HepG2 (cell line): Measurements from ENCODE around the gene PCDHA6. TPM values are rescaled to one million over a fixed set of nuclear protein-coding genes. Genes with fewer than 3 reads are reported as not detected.

ENCODE experiments used
- ATAC-seq: fragments of 200-7000 bp; cut with Tn5 transposase; 3 replicates; pipeline ENCODE4 v1.9.1; 2020; ENCODE audit warnings: mild to moderate bottlenecking, moderate library complexity
- BruUV-seq: library from RNA; stranded (reverse); fragments of 400-500 nt; replicated peaks from 2 replicates; lab custom pipeline; 2021; lab: Mats Ljungman, UMichigan
- CTCF ChIA-PET: fragments of 300-600 bp; formaldehyde crosslinking; extraction: SDS; loops from one replicate; lab custom pipeline; 2021; ENCODE audit warnings: low total read pairs, inconsistent platforms, low intra/inter-chr PET ratio; lab: Yijun Ruan, JAX
- POLR2A ChIA-PET: fragments of 350-600 bp; sonication (Branson Sonifier 250); formaldehyde crosslinking; loops from one replicate; lab custom pipeline; 2020; ENCODE audit warnings: antibody characterized with exemption, inconsistent platforms; lab: Yijun Ruan, JAX
- DNase-seq: peaks from one replicate; pipeline ENCODE4 v3.0.0-alpha.2; 2015; ENCODE audit warnings: low spot score
- FAIRE-seq: peaks from 3 replicates; lab custom pipeline; 2011; peaks lifted over from hg19 to GRCh38; lab: Jason Lieb, UNC
- H2AFZ ChIP-seq: one replicate; pipeline ENCODE4 v1.6.1; 2011; ENCODE audit warnings: low read length, inconsistent platforms
- H3K27ac ChIP-seq: fragments of 300-600 bp; 3 replicates; pipeline ENCODE4 v1.8.0; 2011; ENCODE audit warnings: mixed run types, mild to moderate bottlenecking, mixed read lengths, low read length, inconsistent platforms; ENCODE audit not compliant: insufficient read depth; ENCODE audit errors: extremely low read length
- H3K27me3 ChIP-seq, 2 experiments: fragments of 200-600 bp in 1 of 2; 2 replicates in 1 of 2; 3 replicates in 1 of 2; pipeline versions ENCODE4 v1.6.0 to v1.8.0; 2011; ENCODE audit warnings: low read length in 2 of 2, mild to moderate bottlenecking in 2 of 2, moderate library complexity in 2 of 2, inconsistent platforms in 1 of 2; ENCODE audit not compliant: insufficient read depth in 2 of 2, control insufficient read depth in 1 of 2
- H3K36me3 ChIP-seq, 2 experiments: fragments of 200-600 bp in 1 of 2; replicated peaks in 1 of 2; 2 replicates in 1 of 2; 3 replicates in 1 of 2; pipeline versions ENCODE4 v1.5.1 to v1.8.0; 2011; ENCODE audit warnings: low read length in 2 of 2, inconsistent platforms in 1 of 2; ENCODE audit not compliant: insufficient read depth in 2 of 2, control insufficient read depth in 1 of 2
- H3K4me1 ChIP-seq: 2 replicates; pipeline ENCODE4 v1.5.1; 2012; ENCODE audit warnings: low read length, inconsistent platforms; ENCODE audit not compliant: insufficient read depth
- H3K4me2 ChIP-seq: 2 replicates; pipeline ENCODE4 v1.6.0; 2011; ENCODE audit warnings: low read depth, low read length, inconsistent platforms
- H3K4me3 ChIP-seq, 3 experiments: fragments of 200-600 bp in 1 of 3; sonication (generic), shearing (Covaris generic) in 1 of 3; replicated peaks in 1 of 3; 2 replicates each; pipeline ENCODE4 v1.5.1; 2011 to 2016; ENCODE audit warnings: low read length in 3 of 3, inconsistent platforms in 2 of 3, low read depth in 2 of 3, mild to moderate bottlenecking in 2 of 3, control low read depth in 1 of 3, mixed read lengths in 1 of 3; ENCODE audit not compliant: insufficient read depth in 1 of 3
- H3K79me2 ChIP-seq: one replicate; pipeline ENCODE4 v1.6.1; 2011; ENCODE audit warnings: low read length, inconsistent platforms; ENCODE audit not compliant: insufficient read depth
- H3K9ac ChIP-seq: 2 replicates; pipeline ENCODE4 v1.6.0; 2011; ENCODE audit warnings: mild to moderate bottlenecking, low read depth, low read length, inconsistent platforms; ENCODE audit not compliant: insufficient read depth
- H3K9me3 ChIP-seq: 2 replicates; pipeline ENCODE4 v1.5.1; 2012; ENCODE audit warnings: mild to moderate bottlenecking, low read length
- H4K20me1 ChIP-seq: 2 replicates; pipeline ENCODE4 v1.6.0; 2011; ENCODE audit warnings: inconsistent platforms, mild to moderate bottlenecking, low read length, moderate library complexity; ENCODE audit not compliant: insufficient read depth
- HMG20B ChIP-seq: conservative IDR thresholded peaks from 2 replicates; pipeline ENCODE4 v1.6.1; 2016; ENCODE audit warnings: missing genetic modification reagents, missing compliant biosample characterization
- MEF2D ChIP-seq: sonication (generic); formaldehyde crosslinking; IDR thresholded peaks from 2 replicates; pipeline ENCODE4 v1.5.1; 2020; ENCODE audit warnings: mild to moderate bottlenecking, missing genetic modification reagents
- MTA1 ChIP-seq: sonication (generic); formaldehyde crosslinking; IDR thresholded peaks from 2 replicates; pipeline ENCODE4 v1.4.0; 2020; ENCODE audit warnings: missing genetic modification reagents, mild to moderate bottlenecking, borderline replicate concordance
- RBFOX2 ChIP-seq: fragments of 200-400 bp; formaldehyde crosslinking; IDR thresholded peaks from 2 replicates; pipeline ENCODE4 v1.6.1; 2017; ENCODE audit warnings: low read depth, mild to moderate bottlenecking, low read length
- RFX5 ChIP-seq: IDR thresholded peaks from 2 replicates; pipeline ENCODE4 v1.6.1; 2011; ENCODE audit warnings: low read depth, low read length, improper control_type of control experiment
- TBP ChIP-seq: sonication (generic); formaldehyde crosslinking; IDR thresholded peaks from 2 replicates; pipeline ENCODE4 v1.5.0; 2020; ENCODE audit warnings: missing genetic modification reagents
- TOPORS ChIP-seq: sonication (generic); formaldehyde crosslinking; IDR thresholded peaks from 2 replicates; pipeline ENCODE4 v1.8.0; 2023; ENCODE audit warnings: mild to moderate bottlenecking, missing genetic modification reagents
- XRCC5 ChIP-seq: fragments of 200-400 bp; formaldehyde crosslinking; optimal IDR thresholded peaks from 2 replicates; pipeline ENCODE3; 2017; ENCODE audit warnings: mild to moderate bottlenecking, low read length
- ZFP62 ChIP-seq: sonication (generic); formaldehyde crosslinking; IDR thresholded peaks from 2 replicates; pipeline ENCODE4 v1.4.0; 2020; ENCODE audit warnings: missing genetic modification reagents
- ZKSCAN8 ChIP-seq: IDR thresholded peaks from 2 replicates; pipeline ENCODE4 v1.6.1; 2016; ENCODE audit warnings: borderline replicate concordance, missing genetic modification reagents, missing compliant biosample characterization
- WGBS: methylation state at CpG from one replicate; pipeline ENCODE4 v1.1.6; 2017; ENCODE audit warnings: low lambda C conversion rate; 5-methylcytosine and 5-hydroxymethylcytosine counted together
- in situ Hi-C: cut with HindIII; loops from 2 replicates; pipeline ENCODE4 v1.10.0; 2017; ENCODE audit warnings: low pct_unique_long_range_greater_than_20kb; ENCODE audit not compliant: extremely low pct_ligation_motif_present
- intact Hi-C: fragments of 100-400 bp; cut with micrococcal nuclease; formaldehyde crosslinking; loops from one replicate; pipeline ENCODE4 v1.10.0; 2022; ENCODE audit not compliant: unreplicated experiment
- polyA plus RNA-seq, 8 experiments: library from polyadenylated mRNA; depleted of rRNA in 3 of 8; stranded (reverse) in 7 of 8; unstranded in 1 of 8; fragments of >200 nt; fragmentation: Illumina TruSeq in 4 of 8; extraction: Trizol in 4 of 8; gene quantifications; 2 replicates each; pipeline versions ENCODE4 v1.2.1 to v1.2.3, GENCODE V29; 2011 to 2016; ENCODE audit warnings: low read depth in 4 of 8, missing spikeins in 1 of 8, mixed read lengths in 1 of 8; ENCODE audit not compliant: insufficient read depth in 1 of 8
- total RNA-seq, 5 experiments: library from RNA; depleted of rRNA; stranded (reverse); fragments of >200 nt; fragmentation: Illumina TruSeq; extraction: Trizol; gene quantifications; 2 replicates each; pipeline ENCODE4 v1.2.3, GENCODE V29; 2016; ENCODE audit warnings: low read depth in 1 of 5
- TF ChIP-seq, protein P1 (sequence below): sonication (generic); formaldehyde crosslinking; conservative IDR thresholded peaks from 2 replicates; pipeline ENCODE4 v1.4.0; 2020; ENCODE audit warnings: mild to moderate bottlenecking, missing genetic modification reagents, moderate library complexity

PCDHA6 gene
- total and polyA plus RNA-seq, 2 of the 13 experiments (the other 11 are each of a cell fraction or from before 2014, with no cell fraction given), result not detected

DNA sequence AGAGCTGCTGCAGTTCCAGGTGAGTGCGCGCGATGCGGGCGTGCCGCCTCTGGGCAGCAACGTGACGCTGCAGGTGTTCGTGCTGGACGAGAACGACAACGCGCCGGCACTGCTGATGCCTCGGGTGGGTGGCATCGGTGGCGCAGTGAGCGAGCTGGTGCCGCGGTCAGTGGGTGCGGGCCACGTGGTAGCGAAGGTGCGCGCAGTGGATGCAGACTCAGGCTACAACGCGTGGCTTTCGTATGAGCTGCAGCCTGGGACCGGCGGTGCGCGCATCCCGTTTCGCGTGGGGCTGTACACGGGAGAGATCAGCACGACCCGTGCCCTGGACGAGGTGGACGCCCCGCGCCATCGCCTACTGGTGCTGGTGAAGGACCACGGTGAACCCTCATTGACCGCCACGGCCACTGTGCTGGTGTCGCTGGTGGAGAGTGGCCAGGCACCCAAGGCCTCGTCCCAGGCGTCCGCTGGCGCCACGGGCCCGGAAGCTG is 24.9 kb upstream of the PCDHA6 start:
- H3K4me2 ChIP-seq, result no peak overlapping the region
- ChIA-PET POLR2A (no interaction called here), CTCF (no interaction called here)
- no peaks in the 10 kb centered on the region for H4K20me1 ChIP-seq
- DNase-seq (no peak), FAIRE-seq (no peak), ATAC-seq (no peak)
- 91% methylated on average over 42 of the region's 53 CpGs for WGBS
- no peaks in the 10 kb centered on the region for H3K36me3 ChIP-seq
- in situ Hi-C loops (no loop called here), intact Hi-C loops (no loop called here)
- no peaks in the 10 kb centered on the region; a peak in 1 of 5 replicates for H3K27me3 ChIP-seq
- no peaks in the 10 kb centered on the region for H3K4me1 ChIP-seq
- no peak overlapping the region for H3K9ac ChIP-seq
- no TSS peak for BruUV-seq
- no peaks in the 10 kb centered on the region for H3K79me2 ChIP-seq
- H2AFZ ChIP-seq, result no peak overlapping the region
- no peak overlapping the region for H3K4me3 ChIP-seq
- H3K27ac ChIP-seq, result no peak overlapping the region
- TF ChIP-seq ZFP62 (CRISPR knock-in tag) (no peak), MTA1 (CRISPR knock-in tag) (no peak), TOPORS (CRISPR knock-in tag) (no peak), RFX5 (no peak), ZKSCAN8 (CRISPR knock-in tag) (no peak), XRCC5 (no peak), TBP (CRISPR knock-in tag) (no peak), RBFOX2 (no peak), MEF2D (CRISPR knock-in tag) (no peak), HMG20B (CRISPR knock-in tag) (no peak)
- TF ChIP-seq, protein P1, sequence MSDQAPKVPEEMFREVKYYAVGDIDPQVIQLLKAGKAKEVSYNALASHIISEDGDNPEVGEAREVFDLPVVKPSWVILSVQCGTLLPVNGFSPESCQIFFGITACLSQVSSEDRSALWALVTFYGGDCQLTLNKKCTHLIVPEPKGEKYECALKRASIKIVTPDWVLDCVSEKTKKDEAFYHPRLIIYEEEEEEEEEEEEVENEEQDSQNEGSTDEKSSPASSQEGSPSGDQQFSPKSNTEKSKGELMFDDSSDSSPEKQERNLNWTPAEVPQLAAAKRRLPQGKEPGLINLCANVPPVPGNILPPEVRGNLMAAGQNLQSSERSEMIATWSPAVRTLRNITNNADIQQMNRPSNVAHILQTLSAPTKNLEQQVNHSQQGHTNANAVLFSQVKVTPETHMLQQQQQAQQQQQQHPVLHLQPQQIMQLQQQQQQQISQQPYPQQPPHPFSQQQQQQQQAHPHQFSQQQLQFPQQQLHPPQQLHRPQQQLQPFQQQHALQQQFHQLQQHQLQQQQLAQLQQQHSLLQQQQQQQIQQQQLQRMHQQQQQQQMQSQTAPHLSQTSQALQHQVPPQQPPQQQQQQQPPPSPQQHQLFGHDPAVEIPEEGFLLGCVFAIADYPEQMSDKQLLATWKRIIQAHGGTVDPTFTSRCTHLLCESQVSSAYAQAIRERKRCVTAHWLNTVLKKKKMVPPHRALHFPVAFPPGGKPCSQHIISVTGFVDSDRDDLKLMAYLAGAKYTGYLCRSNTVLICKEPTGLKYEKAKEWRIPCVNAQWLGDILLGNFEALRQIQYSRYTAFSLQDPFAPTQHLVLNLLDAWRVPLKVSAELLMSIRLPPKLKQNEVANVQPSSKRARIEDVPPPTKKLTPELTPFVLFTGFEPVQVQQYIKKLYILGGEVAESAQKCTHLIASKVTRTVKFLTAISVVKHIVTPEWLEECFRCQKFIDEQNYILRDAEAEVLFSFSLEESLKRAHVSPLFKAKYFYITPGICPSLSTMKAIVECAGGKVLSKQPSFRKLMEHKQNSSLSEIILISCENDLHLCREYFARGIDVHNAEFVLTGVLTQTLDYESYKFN (CRISPR knock-in tag), result no peak
- peaks cover 25% of the 10 kb centered on the region for H3K9me3 ChIP-seq
